B cell (primary cell): ENCODE data around the gene FAM210B.

Source experiments
- EZH2 ChIP-seq: IDR thresholded peaks from 2 replicates; pipeline ENCODE4 v1.6.1; 2012; ENCODE audit warnings: borderline replicate concordance, low read depth, mild to moderate bottlenecking, moderate library complexity, low read length; ENCODE audit not compliant: insufficient read depth, poor library complexity, severe bottlenecking
- TF ChIP-seq, protein P1 (sequence below): fragments of 200-600 bp; IDR thresholded peaks from one replicate; pipeline ENCODE4 v1.8.0; 2022; ENCODE audit warnings: antibody characterized with exemption, mild to moderate bottlenecking

DNA sequence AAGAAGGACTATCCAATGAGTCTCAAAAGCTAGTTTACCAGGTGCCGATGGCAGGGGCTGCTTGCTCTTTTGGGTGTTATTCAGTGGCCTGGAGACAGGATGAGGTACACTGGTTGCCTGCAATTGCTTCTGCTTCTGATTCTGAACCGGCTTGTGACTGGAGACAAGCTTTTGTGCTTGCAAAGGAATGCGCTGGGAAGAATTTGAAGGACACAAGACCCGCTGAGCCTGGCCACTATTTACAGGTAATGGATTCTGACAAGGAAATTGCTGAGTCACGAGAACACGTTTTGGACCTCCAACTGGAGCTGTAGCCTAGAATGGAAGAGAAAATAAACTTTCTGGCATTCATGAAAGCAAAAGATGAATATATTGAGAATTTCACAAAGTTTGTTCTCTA lies 27.4 kb downstream of the FAM210B start:
- TF ChIP-seq, protein P1, sequence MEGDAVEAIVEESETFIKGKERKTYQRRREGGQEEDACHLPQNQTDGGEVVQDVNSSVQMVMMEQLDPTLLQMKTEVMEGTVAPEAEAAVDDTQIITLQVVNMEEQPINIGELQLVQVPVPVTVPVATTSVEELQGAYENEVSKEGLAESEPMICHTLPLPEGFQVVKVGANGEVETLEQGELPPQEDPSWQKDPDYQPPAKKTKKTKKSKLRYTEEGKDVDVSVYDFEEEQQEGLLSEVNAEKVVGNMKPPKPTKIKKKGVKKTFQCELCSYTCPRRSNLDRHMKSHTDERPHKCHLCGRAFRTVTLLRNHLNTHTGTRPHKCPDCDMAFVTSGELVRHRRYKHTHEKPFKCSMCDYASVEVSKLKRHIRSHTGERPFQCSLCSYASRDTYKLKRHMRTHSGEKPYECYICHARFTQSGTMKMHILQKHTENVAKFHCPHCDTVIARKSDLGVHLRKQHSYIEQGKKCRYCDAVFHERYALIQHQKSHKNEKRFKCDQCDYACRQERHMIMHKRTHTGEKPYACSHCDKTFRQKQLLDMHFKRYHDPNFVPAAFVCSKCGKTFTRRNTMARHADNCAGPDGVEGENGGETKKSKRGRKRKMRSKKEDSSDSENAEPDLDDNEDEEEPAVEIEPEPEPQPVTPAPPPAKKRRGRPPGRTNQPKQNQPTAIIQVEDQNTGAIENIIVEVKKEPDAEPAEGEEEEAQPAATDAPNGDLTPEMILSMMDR: no peak
- TF ChIP-seq EZH2: no peak
